Neural cell (in vitro differentiated cells): ENCODE measurements around the gene CRACDL. TPM values are rescaled to one million over a fixed set of nuclear protein-coding genes. Genes with fewer than 3 reads are reported as not detected.

ENCODE experiments used
- H2AFZ ChIP-seq: fragments of 200-600, 300-800 bp; sonication (generic), shearing (Covaris generic); 2 replicates; pipeline ENCODE4 v1.6.0; 2014; ENCODE audit warnings: low read depth, mild to moderate bottlenecking, antibody characterized with exemption, low read length, moderate library complexity
- H3F3A ChIP-seq: fragments of 200-600 bp; shearing (Covaris generic); 2 replicates; pipeline ENCODE4 v1.6.1; 2016; ENCODE audit warnings: mild to moderate bottlenecking, moderate library complexity, mixed read lengths, antibody characterized with exemption, low read length; ENCODE audit not compliant: insufficient read depth, poor library complexity, severe bottlenecking
- H3K27ac ChIP-seq: fragments of 200-600, 300-800 bp; sonication (generic), shearing (Covaris generic); 2 replicates; pipeline ENCODE4 v1.5.1; 2014; ENCODE audit warnings: mild to moderate bottlenecking, low read length, moderate library complexity
- H3K27me3 ChIP-seq: fragments of 300-800, 200-600 bp; sonication (generic), shearing (Covaris generic); 2 replicates; pipeline ENCODE4 v1.6.0; 2014; ENCODE audit warnings: mild to moderate bottlenecking, low read depth, low read length, moderate library complexity; ENCODE audit not compliant: insufficient read depth
- H3K36me3 ChIP-seq: fragments of 300-800, 200-600 bp; sonication (generic), shearing (Covaris generic); 2 replicates; pipeline ENCODE4 v1.5.1; 2014; ENCODE audit warnings: mild to moderate bottlenecking, antibody characterized with exemption, low read length, moderate library complexity; ENCODE audit not compliant: insufficient read depth
- H3K4me2 ChIP-seq: fragments of 300-800, 200-600 bp; sonication (generic), shearing (Covaris generic); 2 replicates; pipeline ENCODE4 v1.6.0; 2014; ENCODE audit warnings: mild to moderate bottlenecking, low read length
- H3K4me3 ChIP-seq: fragments of 300-800, 200-600 bp; sonication (generic), shearing (Covaris generic); 2 replicates; pipeline ENCODE4 v1.5.1; 2014; ENCODE audit warnings: mild to moderate bottlenecking, low read length, moderate library complexity
- H3K79me2 ChIP-seq: fragments of 200-600 bp; shearing (Covaris generic); replicated peaks from 2 replicates; pipeline ENCODE4 v1.6.0; 2014; ENCODE audit warnings: mild to moderate bottlenecking, low read length, moderate library complexity; ENCODE audit not compliant: insufficient read depth
- H3K9ac ChIP-seq: fragments of 300-800, 200-600 bp; sonication (generic), shearing (Covaris generic); 2 replicates; pipeline ENCODE4 v1.6.1; 2016; ENCODE audit warnings: mild to moderate bottlenecking, low read length, mixed read lengths
- H3K9me2 ChIP-seq: fragments of 200-600 bp; shearing (Covaris generic); 2 replicates; pipeline ENCODE4 v1.6.1; 2016; ENCODE audit warnings: mild to moderate bottlenecking, low read length, mixed read lengths; ENCODE audit not compliant: insufficient read depth
- H3K9me3 ChIP-seq: fragments of 200-600, 300-800 bp; sonication (generic), shearing (Covaris generic); 2 replicates; pipeline ENCODE4 v1.6.1; 2016; ENCODE audit warnings: mild to moderate bottlenecking, mixed run types, low read length, moderate library complexity, mixed read lengths
- H4K20me1 ChIP-seq: fragments of 200-600 bp; shearing (Covaris generic); 2 replicates; pipeline ENCODE4 v1.6.1; 2016; ENCODE audit warnings: mild to moderate bottlenecking, mixed run types; ENCODE audit not compliant: insufficient read depth
- EP300 ChIP-seq: fragments of 450-650 bp; conservative IDR thresholded peaks from 2 replicates; pipeline ENCODE4 v1.6.1; 2014; ENCODE audit warnings: antibody characterized with exemption, mild to moderate bottlenecking, moderate library complexity; ENCODE audit not compliant: poor library complexity, severe bottlenecking
- EZH2 ChIP-seq: fragments of 200-600, 300-800 bp; shearing (Covaris generic), sonication (generic); IDR thresholded peaks from 2 replicates; pipeline ENCODE4 v1.6.1; 2014; ENCODE audit warnings: antibody characterized with exemption, low read length, borderline replicate concordance, mild to moderate bottlenecking; ENCODE audit not compliant: insufficient read depth, poor library complexity, severe bottlenecking
- MXI1 ChIP-seq: fragments of 450-650 bp; conservative IDR thresholded peaks from 2 replicates; pipeline ENCODE4 v1.6.1; 2014; ENCODE audit warnings: antibody characterized with exemption, mild to moderate bottlenecking; ENCODE audit not compliant: poor library complexity, severe bottlenecking
- POLR2AphosphoS5 ChIP-seq: IDR thresholded peaks from 2 replicates; pipeline ENCODE4 v1.6.1; 2012
- RAD21 ChIP-seq: fragments of 450-650 bp; conservative IDR thresholded peaks from 2 replicates; pipeline ENCODE4 v1.6.1; 2014; ENCODE audit warnings: antibody characterized with exemption, mild to moderate bottlenecking, moderate library complexity
- REST ChIP-seq: IDR thresholded peaks from 2 replicates; pipeline ENCODE4 v1.6.1; 2012; ENCODE audit warnings: borderline replicate concordance
- SMC3 ChIP-seq: fragments of 450-650 bp; conservative IDR thresholded peaks from 2 replicates; pipeline ENCODE4 v1.6.1; 2014; ENCODE audit warnings: antibody characterized with exemption, mild to moderate bottlenecking, moderate library complexity; ENCODE audit not compliant: poor library complexity
- TAF1 ChIP-seq: IDR thresholded peaks from 2 replicates; pipeline ENCODE4 v1.6.1; 2012; ENCODE audit warnings: low read depth
- polyA plus RNA-seq: library from polyadenylated mRNA; depleted of rRNA; stranded (reverse); fragments of >200 nt; gene quantifications from 2 replicates; pipeline ENCODE4 v1.2.3, GENCODE V29; 2014
- TF ChIP-seq, protein P1 (sequence below): fragments of 450-650 bp; IDR thresholded peaks from 2 replicates; pipeline ENCODE4 v1.5.1; 2014; ENCODE audit warnings: antibody characterized with exemption, mild to moderate bottlenecking, moderate library complexity; ENCODE audit not compliant: poor library complexity, severe bottlenecking

Gene CRACDL
- polyA plus RNA-seq, 1 donor from 2014 or later: 0.85 TPM

GRCh38 chr2:98799375-98800329 is 136.4 kb downstream of the CRACDL start:
- Histone ChIP-seq H3K36me3 (no peaks in the 10 kb centered on the region), H2AFZ (no peak overlapping the region), H4K20me1 (no peaks in the 10 kb centered on the region), H3K9me3 (no peaks in the 10 kb centered on the region), H3F3A (no peaks in the 10 kb centered on the region), H3K27me3 (no peaks in the 10 kb centered on the region), H3K9me2 (no peaks in the 10 kb centered on the region), H3K79me2 (no peaks in the 10 kb centered on the region), H3K9ac (no peak overlapping the region), H3K4me3 (no peak overlapping the region), H3K27ac (no peak overlapping the region), H3K4me2 (no peak overlapping the region)
- TF ChIP-seq POLR2AphosphoS5: no peak
- no peak for TF ChIP-seq EZH2
- no peak for TF ChIP-seq MXI1
- no peak for TF ChIP-seq TAF1
- TF ChIP-seq, protein P1, sequence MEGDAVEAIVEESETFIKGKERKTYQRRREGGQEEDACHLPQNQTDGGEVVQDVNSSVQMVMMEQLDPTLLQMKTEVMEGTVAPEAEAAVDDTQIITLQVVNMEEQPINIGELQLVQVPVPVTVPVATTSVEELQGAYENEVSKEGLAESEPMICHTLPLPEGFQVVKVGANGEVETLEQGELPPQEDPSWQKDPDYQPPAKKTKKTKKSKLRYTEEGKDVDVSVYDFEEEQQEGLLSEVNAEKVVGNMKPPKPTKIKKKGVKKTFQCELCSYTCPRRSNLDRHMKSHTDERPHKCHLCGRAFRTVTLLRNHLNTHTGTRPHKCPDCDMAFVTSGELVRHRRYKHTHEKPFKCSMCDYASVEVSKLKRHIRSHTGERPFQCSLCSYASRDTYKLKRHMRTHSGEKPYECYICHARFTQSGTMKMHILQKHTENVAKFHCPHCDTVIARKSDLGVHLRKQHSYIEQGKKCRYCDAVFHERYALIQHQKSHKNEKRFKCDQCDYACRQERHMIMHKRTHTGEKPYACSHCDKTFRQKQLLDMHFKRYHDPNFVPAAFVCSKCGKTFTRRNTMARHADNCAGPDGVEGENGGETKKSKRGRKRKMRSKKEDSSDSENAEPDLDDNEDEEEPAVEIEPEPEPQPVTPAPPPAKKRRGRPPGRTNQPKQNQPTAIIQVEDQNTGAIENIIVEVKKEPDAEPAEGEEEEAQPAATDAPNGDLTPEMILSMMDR: no peak
- no peak for TF ChIP-seq EP300
- no peak for TF ChIP-seq REST
- no peak for TF ChIP-seq SMC3
- no peak for TF ChIP-seq RAD21

GRCh38 chr2:98796775-98797544 is 139.1 kb downstream of the CRACDL start:
- H4K20me1 ChIP-seq: no peaks in the 10 kb centered on the region
- H3K9ac ChIP-seq: peak overlapping the region; percentile 5
- H3K36me3 ChIP-seq: no peaks in the 10 kb centered on the region
- no peak overlapping the region for H2AFZ ChIP-seq
- H3K27ac ChIP-seq: no peak overlapping the region
- H3F3A ChIP-seq: no peaks in the 10 kb centered on the region
- no peaks in the 10 kb centered on the region for H3K9me2 ChIP-seq
- H3K27me3 ChIP-seq: no peaks in the 10 kb centered on the region
- H3K4me2 ChIP-seq: no peak overlapping the region
- no peak overlapping the region for H3K4me3 ChIP-seq
- no peaks in the 10 kb centered on the region for H3K9me3 ChIP-seq
- TF ChIP-seq, protein P1: no peak
- TF ChIP-seq MXI1 (no peak), REST (no peak), EZH2 (no peak), SMC3 (no peak), POLR2AphosphoS5 (no peak), TAF1 (no peak), RAD21 (no peak), EP300 (no peak)
- H3K79me2 ChIP-seq: no peaks in the 10 kb centered on the region
